GM18858 (cell line): ENCODE measurements around the gene DHX34.
"Not testable (repeated sequence)": the region's sequence is repeated elsewhere in the genome, so short reads cannot be mapped to it uniquely, and the experiment has no call there.

ENCODE experiments used
- ATAC-seq: cut with Tn5 transposase; IDR thresholded peaks from one replicate; pipeline ENCODE4 v1.9.1; 2021; ENCODE audit not compliant: unreplicated experiment

DHX34 gene

GRCh38 chr19:47363758-47364531 is 14.8 kb downstream of the DHX34 start:
- ATAC-seq = no peak

- ATAC-seq = not testable (repeated sequence)
Measured at GRCh38 chr19:47365455-47365854, 16.3 kb downstream of the DHX34 start.

- ATAC-seq = no peak
Measured at GRCh38 chr19:47370045-47370611, 21.0 kb downstream of the DHX34 start.

GRCh38 chr19:47371261-47371660 is 22.1 kb downstream of the DHX34 start:
- ATAC-seq = no peak

- no peak for ATAC-seq
Measured at GRCh38 chr19:47372603-47373002, 23.5 kb downstream of the DHX34 start.

- ATAC-seq = no peak
Measured at GRCh38 chr19:47373246-47374240, 24.4 kb downstream of the DHX34 start.

GRCh38 chr19:47374876-47375693 is 26.0 kb downstream of the DHX34 start:
- ATAC-seq = no peak

GRCh38 chr19:47375694-47376588 is 26.8 kb downstream of the DHX34 start:
- ATAC-seq = no peak

GRCh38 chr19:47376589-47377144 is 27.6 kb downstream of the DHX34 start:
- ATAC-seq = no peak

GRCh38 chr19:47377208-47377701 is 28.1 kb downstream of the DHX34 start:
- ATAC-seq = no peak

GRCh38 chr19:47377801-47378200 is 28.7 kb downstream of the DHX34 start:
- ATAC-seq = no peak

GRCh38 chr19:47378246-47378645 is 29.1 kb downstream of the DHX34 start:
- no peak for ATAC-seq

GRCh38 chr19:47379381-47379938 is 30.3 kb downstream of the DHX34 start:
- ATAC-seq = no peak

GRCh38 chr19:47380559-47380958 is 31.4 kb downstream of the DHX34 start:
- ATAC-seq = no peak

GRCh38 chr19:47381121-47381520 is 32.0 kb downstream of the DHX34 start:
- no peak for ATAC-seq

- ATAC-seq = no peak
Measured at GRCh38 chr19:47381653-47382279, 32.7 kb downstream of the DHX34 start.

- ATAC-seq = not testable (repeated sequence)
Measured at GRCh38 chr19:47383890-47384289, 34.8 kb downstream of the DHX34 start.

GRCh38 chr19:47384533-47384932 is 35.4 kb downstream of the DHX34 start:
- ATAC-seq = not testable (repeated sequence)
